Fibroblast of villous mesenchyme (primary cell): ENCODE data around the gene SLC19A3. TPM values are rescaled to one million over a fixed set of nuclear protein-coding genes. Genes with fewer than 3 reads are reported as not detected.

Experiments used
- DNase-seq: peaks from one replicate; pipeline ENCODE4 v3.0.0-alpha.2; 2010; ENCODE audit warnings: low read depth
- H3K4me3 ChIP-seq: 2 replicates; pipeline ENCODE4 v1.5.1; 2011; ENCODE audit warnings: low read depth, mild to moderate bottlenecking, low read length
- total RNA-seq: library from RNA; depleted of rRNA; stranded (reverse); fragments of >200 nt; gene quantifications from 2 replicates; pipeline ENCODE4 v1.2.3, GENCODE V29; 2012
- TF ChIP-seq, protein P1 (sequence below): IDR thresholded peaks from 2 replicates; pipeline ENCODE4 v1.5.1; 2012; ENCODE audit warnings: low read depth, mild to moderate bottlenecking, low read length; ENCODE audit not compliant: insufficient read depth

SLC19A3 gene
- total RNA-seq, 1 donor: under 0.01 TPM

DNA sequence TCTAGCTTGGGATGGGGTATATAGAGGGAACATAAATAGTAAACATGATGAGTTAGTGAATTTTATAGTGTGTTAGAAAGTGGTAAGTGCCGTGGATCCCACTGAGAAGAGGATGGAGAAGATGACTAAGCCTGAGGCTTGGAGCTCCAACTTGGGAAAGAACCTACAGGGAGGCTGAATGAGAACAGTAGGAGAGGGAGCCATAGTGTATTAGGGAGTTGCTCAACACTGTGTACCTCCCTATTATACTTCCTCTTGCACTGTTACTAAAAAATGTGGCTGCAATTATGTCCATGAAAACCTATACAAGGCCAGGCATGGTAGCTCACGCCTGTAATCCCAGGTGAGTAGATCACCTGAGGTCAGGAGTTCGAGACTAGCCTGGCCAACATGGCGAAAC is 2.9 kb upstream of the SLC19A3 start:
- no peak overlapping the region for H3K4me3 ChIP-seq
- TF ChIP-seq, protein P1, sequence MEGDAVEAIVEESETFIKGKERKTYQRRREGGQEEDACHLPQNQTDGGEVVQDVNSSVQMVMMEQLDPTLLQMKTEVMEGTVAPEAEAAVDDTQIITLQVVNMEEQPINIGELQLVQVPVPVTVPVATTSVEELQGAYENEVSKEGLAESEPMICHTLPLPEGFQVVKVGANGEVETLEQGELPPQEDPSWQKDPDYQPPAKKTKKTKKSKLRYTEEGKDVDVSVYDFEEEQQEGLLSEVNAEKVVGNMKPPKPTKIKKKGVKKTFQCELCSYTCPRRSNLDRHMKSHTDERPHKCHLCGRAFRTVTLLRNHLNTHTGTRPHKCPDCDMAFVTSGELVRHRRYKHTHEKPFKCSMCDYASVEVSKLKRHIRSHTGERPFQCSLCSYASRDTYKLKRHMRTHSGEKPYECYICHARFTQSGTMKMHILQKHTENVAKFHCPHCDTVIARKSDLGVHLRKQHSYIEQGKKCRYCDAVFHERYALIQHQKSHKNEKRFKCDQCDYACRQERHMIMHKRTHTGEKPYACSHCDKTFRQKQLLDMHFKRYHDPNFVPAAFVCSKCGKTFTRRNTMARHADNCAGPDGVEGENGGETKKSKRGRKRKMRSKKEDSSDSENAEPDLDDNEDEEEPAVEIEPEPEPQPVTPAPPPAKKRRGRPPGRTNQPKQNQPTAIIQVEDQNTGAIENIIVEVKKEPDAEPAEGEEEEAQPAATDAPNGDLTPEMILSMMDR: no peak
- no peak for DNase-seq

GRCh38 chr2:227719641-227720040 is 1.8 kb upstream of the SLC19A3 start:
- no peak overlapping the region for H3K4me3 ChIP-seq
- TF ChIP-seq, protein P1: no peak
- DNase-seq: no peak

- DNase-seq: no peak
- H3K4me3 ChIP-seq: no peak overlapping the region
- TF ChIP-seq, protein P1: no peak
Measured at GRCh38 chr2:227716501-227716900, 1.3 kb downstream of the SLC19A3 start.

DNA sequence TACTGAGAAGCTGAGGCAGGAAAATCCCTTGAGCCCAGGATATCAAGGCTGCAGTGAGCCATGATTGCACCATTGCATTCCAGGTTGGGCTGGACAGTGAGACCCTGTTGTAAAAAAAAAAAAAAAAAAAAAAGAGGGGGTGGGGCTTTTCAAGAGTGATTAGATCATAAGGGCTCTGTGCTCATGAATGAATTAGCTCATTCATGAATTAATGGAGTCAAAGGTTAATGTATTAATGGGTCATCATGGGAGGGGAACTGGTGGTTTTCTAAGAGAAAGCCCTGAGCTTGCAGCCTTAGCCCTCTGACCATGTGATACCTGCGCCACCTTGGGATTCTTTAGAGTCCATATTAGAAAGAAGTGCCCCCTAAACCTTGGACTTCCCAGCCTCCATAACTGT is 4.5 kb downstream of the SLC19A3 start:
- H3K4me3 ChIP-seq: no peak overlapping the region
- TF ChIP-seq, protein P1: no peak
- no peak for DNase-seq

DNA sequence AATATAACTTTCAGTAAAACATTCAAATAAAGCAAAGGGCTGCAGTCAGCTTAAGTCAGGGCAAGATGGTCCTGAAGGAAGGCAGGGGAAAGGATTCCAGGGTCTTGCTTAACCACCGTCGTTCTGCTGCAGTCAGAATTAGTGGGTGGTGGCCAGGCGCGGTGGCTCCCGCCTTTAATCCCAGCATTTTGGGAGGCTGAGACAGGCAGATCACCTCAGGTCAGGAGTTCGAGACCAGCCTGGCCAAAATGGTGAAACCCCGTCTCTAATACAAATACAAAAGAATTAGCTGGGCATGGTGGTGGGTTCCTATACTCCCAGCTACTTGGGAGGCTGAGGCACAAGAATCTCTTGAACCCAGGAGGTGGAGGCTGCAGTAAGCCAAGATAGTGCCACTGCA is 6.8 kb downstream of the SLC19A3 start:
- no peak for DNase-seq
- no peak overlapping the region for H3K4me3 ChIP-seq
- TF ChIP-seq, protein P1: no peak

- TF ChIP-seq, protein P1: no peak
- DNase-seq: no peak
- no peak overlapping the region for H3K4me3 ChIP-seq
Measured at GRCh38 chr2:227707390-227707789, 10.4 kb downstream of the SLC19A3 start.

DNA sequence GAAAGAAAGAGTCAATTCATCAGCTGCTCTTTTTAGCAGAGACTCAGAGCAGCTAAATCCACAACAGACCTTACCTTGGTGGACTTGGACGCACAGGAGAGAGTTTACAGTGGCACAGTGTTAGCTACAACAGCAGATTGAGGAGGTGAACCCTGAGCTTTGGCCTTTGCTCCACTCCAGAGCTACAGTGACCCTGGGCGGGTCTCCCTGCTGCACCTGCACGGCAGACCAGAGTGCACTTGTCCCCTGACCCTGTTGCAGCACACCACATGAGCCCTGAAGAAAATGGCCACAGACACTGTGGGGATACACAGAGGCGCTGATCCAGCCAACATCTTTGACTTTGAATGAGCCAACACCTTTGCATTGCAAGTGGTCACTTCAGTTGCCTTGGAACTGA is 11.0 kb downstream of the SLC19A3 start:
- TF ChIP-seq, protein P1: no peak
- H3K4me3 ChIP-seq: no peak overlapping the region

More for the DNA sequence above, 11.0 kb downstream of the SLC19A3 start:
- no peak for DNase-seq
